ENCODE results near the gene CFAP299.

DNA sequence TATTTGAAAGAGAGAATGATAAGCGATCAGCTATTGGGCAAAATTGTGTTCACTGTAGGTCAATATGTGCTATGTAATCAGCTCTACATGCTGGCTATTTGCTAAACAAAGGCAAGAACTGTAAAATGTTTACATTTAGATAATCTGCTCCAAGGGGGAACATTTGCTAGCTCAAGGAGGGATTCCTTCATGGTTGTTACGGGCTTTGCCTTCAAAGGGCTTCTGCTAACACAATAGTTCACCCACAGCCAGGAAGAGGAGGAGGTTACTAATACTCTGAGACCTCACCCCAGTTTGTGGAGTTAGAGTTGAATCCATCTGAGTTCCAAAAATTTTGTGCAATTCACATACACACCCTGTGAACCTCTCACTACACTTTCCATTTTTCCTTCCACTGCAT, 587.4 kb downstream of the CFAP299 start:
- TF ChIP-seq, protein P1, sequence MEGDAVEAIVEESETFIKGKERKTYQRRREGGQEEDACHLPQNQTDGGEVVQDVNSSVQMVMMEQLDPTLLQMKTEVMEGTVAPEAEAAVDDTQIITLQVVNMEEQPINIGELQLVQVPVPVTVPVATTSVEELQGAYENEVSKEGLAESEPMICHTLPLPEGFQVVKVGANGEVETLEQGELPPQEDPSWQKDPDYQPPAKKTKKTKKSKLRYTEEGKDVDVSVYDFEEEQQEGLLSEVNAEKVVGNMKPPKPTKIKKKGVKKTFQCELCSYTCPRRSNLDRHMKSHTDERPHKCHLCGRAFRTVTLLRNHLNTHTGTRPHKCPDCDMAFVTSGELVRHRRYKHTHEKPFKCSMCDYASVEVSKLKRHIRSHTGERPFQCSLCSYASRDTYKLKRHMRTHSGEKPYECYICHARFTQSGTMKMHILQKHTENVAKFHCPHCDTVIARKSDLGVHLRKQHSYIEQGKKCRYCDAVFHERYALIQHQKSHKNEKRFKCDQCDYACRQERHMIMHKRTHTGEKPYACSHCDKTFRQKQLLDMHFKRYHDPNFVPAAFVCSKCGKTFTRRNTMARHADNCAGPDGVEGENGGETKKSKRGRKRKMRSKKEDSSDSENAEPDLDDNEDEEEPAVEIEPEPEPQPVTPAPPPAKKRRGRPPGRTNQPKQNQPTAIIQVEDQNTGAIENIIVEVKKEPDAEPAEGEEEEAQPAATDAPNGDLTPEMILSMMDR (IDR thresholded peaks at IDR 0.05; ENCODE audit: low read depth, low read length, poor library complexity, severe bottlenecking): no peak
- TF ChIP-seq EZH2phosphoT487 (IDR thresholded peaks at IDR 0.05; ENCODE audit: borderline replicate concordance, low read length): no peak

All from DOHH2 (cell line).